ENCODE measurements around the gene DGKB.

The DGKB gene

GRCh38 chr7:14501436-14501835 lies 401.1 kb downstream of the DGKB start:
- Histone ChIP-seq H3K79me2 (ENCODE audit: low read length) (no peaks in the 10 kb centered on the region), H4K20me1 (ENCODE audit: insufficient read depth, low read length) (no peaks in the 10 kb centered on the region), H3K9me3 (replicated peaks; ENCODE audit: insufficient read depth, low read length) (no peaks in the 10 kb centered on the region), H3K4me2 (ENCODE audit: low read depth, low read length) (no peak overlapping the region), H3K9ac (ENCODE audit: low read length) (no peak overlapping the region), H3K9me2 (replicated peaks; ENCODE audit: insufficient read depth, low read length) (no peaks in the 10 kb centered on the region), H3K4me1 (ENCODE audit: low read length) (no peaks in the 10 kb centered on the region), H2AFZ (ENCODE audit: low read length) (no peak overlapping the region), H3K27ac (ENCODE audit: low read length) (no peak overlapping the region), H3K36me3 (replicated peaks; ENCODE audit: insufficient read depth, low read length) (no peaks in the 10 kb centered on the region; the same call in 1 of the 2 replicates), H3K4me3 (ENCODE audit: low read length) (no peak overlapping the region), H3F3A (ENCODE audit: insufficient read depth, low read length) (no peaks in the 10 kb centered on the region), H3K27me3 (replicated peaks; ENCODE audit: insufficient read depth, low read length) (no peaks in the 10 kb centered on the region)
- DNase-seq: no peak
- no peak for TF ChIP-seq CTCF (IDR thresholded peaks at IDR 0.05; ENCODE audit: low read length)
- TF ChIP-seq EZH2phosphoT487 (IDR thresholded peaks at IDR 0.05; ENCODE audit: low read length): no peak
- no peak for TF ChIP-seq EZH2 (optimal IDR thresholded peaks at IDR 0.05; ENCODE audit: low read depth, low read length)

DNA sequence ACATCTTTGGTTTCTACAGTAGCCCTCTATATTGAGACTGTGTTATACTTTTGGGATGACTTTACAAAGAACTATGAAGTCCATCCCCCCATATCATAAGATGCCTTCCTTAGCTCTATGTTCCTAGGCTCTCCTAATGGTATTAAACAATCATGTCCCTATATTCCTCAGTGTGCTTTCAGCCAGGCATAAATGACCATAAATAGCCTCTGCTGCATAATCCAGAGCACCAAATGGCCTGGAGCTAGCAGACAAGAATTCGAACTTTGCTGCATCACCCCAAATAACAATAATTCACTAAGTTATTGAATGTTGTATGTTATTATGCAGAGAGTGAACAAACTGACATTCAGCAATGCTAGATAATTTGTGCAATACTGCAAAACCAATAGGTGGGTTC lies 405.2 kb downstream of the DGKB start:
- H3K4me2 ChIP-seq (ENCODE audit: low read depth, low read length): no peak overlapping the region
- no peaks in the 10 kb centered on the region for H4K20me1 ChIP-seq (ENCODE audit: insufficient read depth, low read length)
- H3K9me2 ChIP-seq (replicated peaks; ENCODE audit: insufficient read depth, low read length): no peaks in the 10 kb centered on the region
- no peak for TF ChIP-seq EZH2phosphoT487 (IDR thresholded peaks at IDR 0.05; ENCODE audit: low read length)
- no peak for TF ChIP-seq EZH2 (optimal IDR thresholded peaks at IDR 0.05; ENCODE audit: low read depth, low read length)
- no peak for TF ChIP-seq CTCF (IDR thresholded peaks at IDR 0.05; ENCODE audit: low read length)
- DNase-seq: no peak
- H3K27ac ChIP-seq (ENCODE audit: low read length): no peak overlapping the region
- no peaks in the 10 kb centered on the region for H3F3A ChIP-seq (ENCODE audit: insufficient read depth, low read length)
- no peaks in the 10 kb centered on the region for H3K36me3 ChIP-seq (replicated peaks; ENCODE audit: insufficient read depth, low read length)
- H2AFZ ChIP-seq (ENCODE audit: low read length): no peak overlapping the region
- no peaks in the 10 kb centered on the region for H3K4me1 ChIP-seq (ENCODE audit: low read length)
- no peaks in the 10 kb centered on the region for H3K9me3 ChIP-seq (replicated peaks; ENCODE audit: insufficient read depth, low read length)
- no peak overlapping the region for H3K4me3 ChIP-seq (ENCODE audit: low read length)
- no peaks in the 10 kb centered on the region for H3K27me3 ChIP-seq (replicated peaks; ENCODE audit: insufficient read depth, low read length)
- H3K79me2 ChIP-seq (ENCODE audit: low read length): no peaks in the 10 kb centered on the region
- no peak overlapping the region for H3K9ac ChIP-seq (ENCODE audit: low read length)

DNA sequence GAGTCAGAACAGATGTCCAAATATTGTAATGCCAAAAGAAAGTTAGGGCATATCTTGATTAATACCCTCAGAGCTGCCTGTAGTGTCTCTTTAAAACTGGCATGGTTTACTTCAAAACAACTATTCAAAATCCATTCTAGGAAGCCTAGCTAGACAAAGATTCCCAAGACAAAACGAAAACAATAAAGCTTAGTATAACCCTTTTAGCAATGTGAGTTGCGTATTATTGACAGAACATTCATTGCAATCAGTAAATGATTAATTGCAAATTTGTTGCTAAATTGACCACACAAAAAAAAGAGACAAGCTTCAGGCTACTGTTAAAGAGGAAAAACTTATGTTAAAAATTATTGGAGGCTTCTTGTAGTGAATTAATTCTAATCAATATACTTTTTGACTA lies 406.9 kb downstream of the DGKB start:
- Histone ChIP-seq H3K36me3 (replicated peaks; ENCODE audit: insufficient read depth, low read length) (no peaks in the 10 kb centered on the region), H3K27ac (ENCODE audit: low read length) (no peak overlapping the region), H2AFZ (ENCODE audit: low read length) (no peak overlapping the region), H3K4me3 (ENCODE audit: low read length) (no peak overlapping the region), H3K9me3 (replicated peaks; ENCODE audit: insufficient read depth, low read length) (no peaks in the 10 kb centered on the region), H3K27me3 (replicated peaks; ENCODE audit: insufficient read depth, low read length) (no peaks in the 10 kb centered on the region), H4K20me1 (ENCODE audit: insufficient read depth, low read length) (no peaks in the 10 kb centered on the region), H3K9ac (ENCODE audit: low read length) (no peak overlapping the region), H3K79me2 (ENCODE audit: low read length) (no peaks in the 10 kb centered on the region), H3K4me1 (ENCODE audit: low read length) (no peaks in the 10 kb centered on the region), H3F3A (ENCODE audit: insufficient read depth, low read length) (no peaks in the 10 kb centered on the region), H3K9me2 (replicated peaks; ENCODE audit: insufficient read depth, low read length) (no peaks in the 10 kb centered on the region), H3K4me2 (ENCODE audit: low read depth, low read length) (no peak overlapping the region)
- no peak for DNase-seq
- TF ChIP-seq EZH2phosphoT487 (IDR thresholded peaks at IDR 0.05; ENCODE audit: low read length) (no peak), CTCF (IDR thresholded peaks at IDR 0.05; ENCODE audit: low read length) (no peak), EZH2 (optimal IDR thresholded peaks at IDR 0.05; ENCODE audit: low read depth, low read length) (no peak)

Measured in MM.1S (cell line).